Fibroblast of lung (primary cell): ENCODE data around the gene AFAP1L2. TPM values are rescaled to one million over a fixed set of nuclear protein-coding genes. Genes with fewer than 3 reads are reported as not detected.

Experiments
- DNase-seq, 2 donors: peaks; one replicate each; pipeline versions ENCODE4 v3.0.0 to v3.0.0-alpha.2; 2010; ENCODE audit warnings: low read depth in 2 of 2
- H2AFZ ChIP-seq: 2 replicates; pipeline ENCODE4 v1.5.1; 2012; ENCODE audit warnings: low read length, control low read depth, inconsistent platforms
- H3K27ac ChIP-seq: 2 replicates; pipeline ENCODE4 v1.5.1; 2011; ENCODE audit warnings: low read length, control low read depth; ENCODE audit not compliant: insufficient read depth
- H3K27me3 ChIP-seq: 2 replicates; pipeline ENCODE4 v1.5.1; 2011; ENCODE audit warnings: mild to moderate bottlenecking, low read length; ENCODE audit not compliant: control insufficient read depth, insufficient read depth
- H3K36me3 ChIP-seq: 2 replicates; pipeline ENCODE4 v1.5.1; 2011; ENCODE audit warnings: low read length; ENCODE audit not compliant: control insufficient read depth, insufficient read depth
- H3K4me1 ChIP-seq: 2 replicates; pipeline ENCODE4 v1.5.1; 2011; ENCODE audit warnings: low read length; ENCODE audit not compliant: control insufficient read depth, insufficient read depth; ENCODE audit errors: extremely low read depth
- H3K4me2 ChIP-seq: 2 replicates; pipeline ENCODE4 v1.5.1; 2011; ENCODE audit warnings: low read length, control low read depth; ENCODE audit not compliant: insufficient read depth; ENCODE audit errors: extremely low read depth
- H3K4me3 ChIP-seq, 4 experiments: fragments of 200-600 bp in 1 of 4; sonication (generic) in 1 of 4; replicated peaks in 1 of 4; 2 replicates each; pipeline ENCODE4 v1.5.1; 2011 to 2016; ENCODE audit warnings: low read length in 4 of 4, low read depth in 3 of 4, mild to moderate bottlenecking in 3 of 4, control low read depth in 2 of 4, inconsistent platforms in 1 of 4, mixed read lengths in 1 of 4; ENCODE audit not compliant: insufficient read depth in 1 of 4; ENCODE audit errors: control extremely low read depth in 1 of 4
- H3K79me2 ChIP-seq: 2 replicates; pipeline ENCODE4 v1.5.1; 2012; ENCODE audit warnings: mild to moderate bottlenecking, low read length, inconsistent platforms; ENCODE audit not compliant: control insufficient read depth, insufficient read depth
- H3K9ac ChIP-seq: 2 replicates; pipeline ENCODE4 v1.5.1; 2011; ENCODE audit warnings: mild to moderate bottlenecking, low read length, control low read depth; ENCODE audit not compliant: insufficient read depth
- H3K9me3 ChIP-seq: 2 replicates; pipeline ENCODE4 v1.5.1; 2012; ENCODE audit warnings: low read depth, low read length; ENCODE audit not compliant: control insufficient read depth, insufficient read depth
- H4K20me1 ChIP-seq: 2 replicates; pipeline ENCODE4 v1.5.1; 2011; ENCODE audit warnings: low read length; ENCODE audit not compliant: control insufficient read depth, insufficient read depth; ENCODE audit errors: extremely low read depth
- CTCF ChIP-seq, 2 donors: IDR thresholded peaks in 1 of 2; conservative IDR thresholded peaks in 1 of 2; 1 replicate in 1 of 2; 2 replicates in 1 of 2; pipeline ENCODE4 v1.5.1; 2011 to 2012; ENCODE audit warnings: low read length in 2 of 2, control low read depth in 1 of 2, inconsistent platforms in 1 of 2, low read depth in 1 of 2, mild to moderate bottlenecking in 1 of 2
- EZH2 ChIP-seq: IDR thresholded peaks from 2 replicates; pipeline ENCODE4 v1.5.1; 2012; ENCODE audit warnings: low read length, control low read depth, mild to moderate bottlenecking; ENCODE audit errors: missing control alignments
- polyA plus RNA-seq, 2 donors: library from polyadenylated mRNA; depleted of rRNA in 1 of 2; stranded (reverse) in 1 of 2; unstranded in 1 of 2; fragments of >200 nt; gene quantifications; 2 replicates each; pipeline ENCODE4 v1.2.1, GENCODE V29; 2011 to 2012; ENCODE audit warnings: missing spikeins in 1 of 2
- total RNA-seq: library from RNA; depleted of rRNA; stranded (reverse); fragments of >200 nt; gene quantifications from 2 replicates; pipeline ENCODE4 v1.2.1, GENCODE V29; 2014

Gene AFAP1L2
- total and polyA plus RNA-seq, 2 donors (not counting 1 experiment from before 2014, with no cell fraction given): 0.17 to 9.6 TPM

- no peak for TF ChIP-seq EZH2
- no peak for TF ChIP-seq CTCF (conservative IDR thresholded peaks at IDR 0.05 in 1 of 2, IDR thresholded peaks at IDR 0.05 in 1 of 2; ENCODE audit: low read depth in 1 of 2, low read length in 2 of 2)
- H3K27me3 ChIP-seq: peaks cover 22% of the 10 kb centered on the region
Observed at GRCh38 chr10:114282526-114282925, 121.8 kb downstream of the AFAP1L2 start.

GRCh38 chr10:114281461-114281860 lies 122.8 kb downstream of the AFAP1L2 start:
- no peak for DNase-seq
- Histone ChIP-seq H3K27ac (no peak overlapping the region), H3K9me3 (no peaks in the 10 kb centered on the region), H2AFZ (no peak overlapping the region), H3K4me3 (no peak overlapping the region), H3K4me2 (no peak overlapping the region), H3K4me1 (peaks cover 3% of the 10 kb centered on the region), H4K20me1 (no peaks in the 10 kb centered on the region), H3K9ac (no peak overlapping the region), H3K27me3 (peaks cover 24% of the 10 kb centered on the region), H3K36me3 (no peaks in the 10 kb centered on the region), H3K79me2 (no peaks in the 10 kb centered on the region)
- TF ChIP-seq EZH2 (no peak), CTCF (conservative IDR thresholded peaks at IDR 0.05 in 1 of 2, IDR thresholded peaks at IDR 0.05 in 1 of 2; ENCODE audit: low read depth in 1 of 2, low read length in 2 of 2) (no peak)

More at GRCh38 chr10:114282526-114282925, 121.8 kb downstream of the AFAP1L2 start:
- H3K27ac ChIP-seq: no peak overlapping the region
- H4K20me1 ChIP-seq: no peaks in the 10 kb centered on the region
- H3K4me1 ChIP-seq: peaks cover 3% of the 10 kb centered on the region
- H3K4me3 ChIP-seq: no peak overlapping the region
- no peaks in the 10 kb centered on the region for H3K36me3 ChIP-seq
- no peak overlapping the region for H3K9ac ChIP-seq
- no peaks in the 10 kb centered on the region for H3K9me3 ChIP-seq
- no peak overlapping the region for H3K4me2 ChIP-seq
- no peaks in the 10 kb centered on the region for H3K79me2 ChIP-seq
- DNase-seq: no peak
- H2AFZ ChIP-seq: no peak overlapping the region

GRCh38 chr10:114281006-114281405 lies 123.3 kb downstream of the AFAP1L2 start:
- Histone ChIP-seq H3K27ac (no peak overlapping the region), H4K20me1 (no peaks in the 10 kb centered on the region), H3K4me1 (peaks cover 3% of the 10 kb centered on the region), H2AFZ (no peak overlapping the region), H3K4me3 (no peak overlapping the region), H3K36me3 (no peaks in the 10 kb centered on the region), H3K27me3 (peaks cover 24% of the 10 kb centered on the region), H3K4me2 (no peak overlapping the region), H3K9me3 (no peaks in the 10 kb centered on the region), H3K9ac (no peak overlapping the region), H3K79me2 (no peaks in the 10 kb centered on the region)
- TF ChIP-seq CTCF (conservative IDR thresholded peaks at IDR 0.05 in 1 of 2, IDR thresholded peaks at IDR 0.05 in 1 of 2; ENCODE audit: low read depth in 1 of 2, low read length in 2 of 2) (no peak), EZH2 (no peak)
- no peak for DNase-seq
